Hematopoietic multipotent progenitor cell treated with erythropoietin and hydrocortisone succinate and interleukin-3 and kit ligand, for 8 days (in vitro differentiated cells): ENCODE results near the gene VTCN1.

ENCODE experiments used
- DNase-seq: peaks from one replicate; pipeline ENCODE4 v3.0.0-alpha.2; 2015

VTCN1 gene

DNA sequence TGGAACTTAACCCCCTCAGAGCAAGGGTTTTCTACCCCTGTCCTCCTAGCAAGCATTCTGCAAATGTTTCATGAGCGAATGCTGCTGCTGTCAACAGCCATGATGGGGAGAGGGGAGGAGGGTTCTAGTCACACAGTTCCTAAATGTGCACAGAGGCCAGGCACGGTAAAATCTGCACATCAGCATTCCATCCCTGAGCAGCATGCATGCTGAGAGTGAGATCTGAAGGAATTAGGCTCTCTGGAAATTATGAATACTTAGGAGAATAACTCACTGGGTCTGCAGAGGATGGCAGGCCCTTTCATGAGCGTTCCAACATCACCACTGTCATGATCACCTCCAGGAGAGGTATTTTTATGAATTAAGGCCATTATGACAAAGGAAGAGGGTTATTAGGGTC is 2.1 kb downstream of the VTCN1 start:
- DNase-seq, result no peak

GRCh38 chr1:117205368-117205767 is 5.4 kb downstream of the VTCN1 start:
- DNase-seq, result no peak

DNA sequence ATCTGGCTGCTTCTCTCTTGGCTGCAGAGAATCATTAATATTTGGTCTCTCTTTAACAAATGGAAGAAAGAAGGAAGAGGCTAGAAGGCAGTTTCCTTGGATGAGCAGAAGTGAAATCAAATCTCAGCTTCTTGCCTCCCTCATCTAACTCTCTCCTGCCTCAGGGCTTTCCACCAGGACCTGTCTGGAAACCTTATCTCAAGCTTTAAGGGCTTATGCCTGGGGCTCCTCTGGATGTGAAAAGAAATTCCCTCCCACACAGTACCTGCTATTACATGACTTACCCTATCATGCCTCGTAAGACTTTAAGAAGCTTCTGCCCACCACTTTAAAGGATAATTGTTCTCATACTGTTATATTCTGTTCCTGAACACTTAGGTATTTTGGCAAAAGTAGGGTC is 8.9 kb downstream of the VTCN1 start:
- no peak for DNase-seq

GRCh38 chr1:117198097-117198496 is 12.6 kb downstream of the VTCN1 start:
- DNase-seq, result no peak

- DNase-seq, result no peak
Measured at GRCh38 chr1:117189726-117190125, 21.0 kb downstream of the VTCN1 start.

DNA sequence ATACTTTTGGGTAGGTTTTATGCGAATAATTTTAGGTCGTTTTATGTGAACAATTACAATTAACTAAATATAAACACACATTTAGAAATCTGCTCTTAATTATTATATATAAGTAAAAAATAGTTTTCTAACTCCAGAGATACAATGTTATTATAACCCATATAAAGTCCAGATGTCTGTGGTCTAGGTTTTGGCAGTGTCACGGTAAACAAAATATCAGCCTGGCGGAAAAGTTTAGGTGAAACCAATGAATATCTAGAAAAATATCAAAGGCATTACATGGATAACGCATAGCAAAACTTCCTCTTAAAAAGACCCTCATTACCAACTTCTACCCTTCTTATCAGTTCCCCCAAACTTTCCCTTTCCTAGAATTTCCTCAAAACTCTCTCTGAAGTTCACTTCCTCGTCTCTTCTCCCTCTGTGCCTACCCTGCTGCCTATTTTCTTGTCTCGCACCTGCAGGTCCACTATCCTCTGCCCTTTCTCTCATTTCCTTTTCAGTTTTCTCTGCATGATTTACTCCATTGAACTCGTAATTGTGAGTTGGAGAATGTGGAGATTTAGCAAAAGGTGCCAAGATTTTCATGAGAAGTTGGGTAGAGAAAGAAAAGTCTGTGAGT is 21.8 kb downstream of the VTCN1 start:
- no peak for DNase-seq

GRCh38 chr1:117188170-117188815 is 22.4 kb downstream of the VTCN1 start:
- DNase-seq, result no peak

GRCh38 chr1:117183112-117183511 is 27.6 kb downstream of the VTCN1 start:
- DNase-seq, result no peak

DNA sequence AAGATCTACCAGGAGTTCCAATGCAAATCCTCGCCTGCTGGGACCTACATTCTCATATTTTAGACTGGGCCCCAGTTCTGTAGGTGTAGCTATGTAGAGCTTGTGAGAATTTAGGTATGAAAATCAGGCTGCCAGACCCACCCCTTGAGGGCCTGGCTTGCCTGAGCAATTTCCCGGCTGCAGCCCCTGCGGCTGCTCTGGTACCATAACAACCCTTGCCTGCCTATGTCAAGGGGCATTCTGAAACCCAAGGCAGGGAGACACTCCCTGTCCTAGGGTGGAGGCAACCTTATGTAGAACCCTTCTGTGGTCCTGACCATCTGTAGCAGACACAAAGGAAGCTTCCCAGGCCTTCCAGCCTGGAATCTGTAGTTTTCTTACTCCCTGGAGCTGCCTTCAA is 28.4 kb downstream of the VTCN1 start:
- DNase-seq, result no peak

- no peak for DNase-seq
Measured at GRCh38 chr1:117181630-117182041, 29.1 kb downstream of the VTCN1 start.

GRCh38 chr1:117180147-117180967 is 30.4 kb downstream of the VTCN1 start:
- no peak for DNase-seq

- DNase-seq, result no peak
Measured at GRCh38 chr1:117179471-117179870, 31.3 kb downstream of the VTCN1 start.

DNA sequence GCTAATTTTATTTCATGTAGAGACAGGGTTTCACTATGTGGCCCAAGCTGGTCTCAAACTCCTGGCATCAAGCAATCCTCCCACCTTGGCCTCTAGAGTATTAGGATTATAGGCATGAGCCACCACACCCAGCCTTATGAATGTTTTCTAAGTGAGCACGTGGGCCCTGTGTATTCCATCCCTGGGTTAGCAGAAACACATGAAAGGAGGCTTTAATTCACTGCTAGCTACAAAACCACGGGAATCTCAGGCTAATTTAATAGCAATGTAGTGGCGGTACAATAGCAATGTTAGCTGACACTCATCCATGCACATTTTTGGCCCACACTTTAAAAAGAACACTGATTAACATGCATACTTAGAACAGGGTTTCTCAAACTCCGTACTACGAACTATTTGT is 32.0 kb downstream of the VTCN1 start:
- DNase-seq, result no peak

DNA sequence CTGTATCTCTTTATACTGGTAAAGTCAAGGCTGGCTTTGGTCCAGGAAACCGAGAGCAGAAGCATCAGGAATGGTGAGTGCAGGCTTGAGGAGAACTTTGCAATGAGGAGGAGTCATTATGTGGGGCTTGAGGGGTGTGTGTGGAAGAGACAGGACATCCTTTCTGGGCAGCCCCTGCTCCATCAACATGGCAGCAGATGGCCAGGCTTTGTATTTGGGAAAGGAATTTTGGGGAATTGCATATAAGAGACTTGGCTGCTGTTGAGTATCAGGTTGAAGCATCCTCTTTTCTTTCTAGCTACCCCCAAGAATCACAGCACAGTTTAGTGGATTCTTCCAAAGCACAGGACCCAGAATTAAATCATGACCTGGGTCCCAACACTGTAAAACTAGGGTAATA is 33.4 kb downstream of the VTCN1 start:
- no peak for DNase-seq

DNA sequence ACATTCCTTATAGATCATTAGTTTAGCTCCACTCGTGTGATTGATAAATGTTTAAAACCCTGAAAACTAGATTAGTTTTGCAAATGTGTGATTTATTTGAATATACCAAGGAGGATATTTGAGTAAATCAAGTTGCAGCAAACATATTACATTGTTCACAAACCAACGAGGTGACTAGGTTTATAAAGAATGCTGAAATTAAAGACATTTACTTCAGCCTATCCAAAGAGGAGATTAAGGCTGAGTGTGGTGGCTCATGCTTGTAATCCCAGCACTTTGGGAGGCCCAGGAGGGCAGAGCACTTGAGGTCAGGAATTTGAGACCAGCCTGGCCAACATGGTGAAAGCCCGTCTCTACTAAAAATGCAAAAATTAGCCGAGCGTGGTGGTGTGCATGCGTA is 34.1 kb downstream of the VTCN1 start:
- no peak for DNase-seq

DNA sequence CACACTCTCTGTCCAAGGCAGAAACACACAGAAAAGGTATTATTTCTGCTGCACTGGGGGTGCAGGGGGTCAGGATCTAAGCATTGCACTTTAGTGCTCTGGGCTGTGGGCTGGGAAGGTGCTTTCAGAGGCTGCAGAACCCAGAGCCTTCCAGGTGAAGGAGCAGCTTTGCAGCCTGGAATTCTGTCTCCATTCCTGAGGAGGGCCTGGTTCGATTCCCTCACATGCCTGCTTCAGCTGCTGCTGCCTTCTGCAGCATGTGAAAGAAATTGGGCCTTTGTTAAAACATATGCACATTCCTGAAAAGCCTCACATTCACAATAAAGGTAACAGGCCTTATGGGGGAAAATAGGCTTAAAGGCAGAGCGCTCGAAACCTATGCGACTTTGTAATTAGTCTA is 35.9 kb downstream of the VTCN1 start:
- no peak for DNase-seq

GRCh38 chr1:117173691-117174090 is 37.0 kb downstream of the VTCN1 start:
- no peak for DNase-seq

GRCh38 chr1:117173006-117173405 is 37.7 kb downstream of the VTCN1 start:
- DNase-seq, result no peak

- DNase-seq, result no peak
Measured at GRCh38 chr1:117171900-117172511, 38.7 kb downstream of the VTCN1 start.

DNA sequence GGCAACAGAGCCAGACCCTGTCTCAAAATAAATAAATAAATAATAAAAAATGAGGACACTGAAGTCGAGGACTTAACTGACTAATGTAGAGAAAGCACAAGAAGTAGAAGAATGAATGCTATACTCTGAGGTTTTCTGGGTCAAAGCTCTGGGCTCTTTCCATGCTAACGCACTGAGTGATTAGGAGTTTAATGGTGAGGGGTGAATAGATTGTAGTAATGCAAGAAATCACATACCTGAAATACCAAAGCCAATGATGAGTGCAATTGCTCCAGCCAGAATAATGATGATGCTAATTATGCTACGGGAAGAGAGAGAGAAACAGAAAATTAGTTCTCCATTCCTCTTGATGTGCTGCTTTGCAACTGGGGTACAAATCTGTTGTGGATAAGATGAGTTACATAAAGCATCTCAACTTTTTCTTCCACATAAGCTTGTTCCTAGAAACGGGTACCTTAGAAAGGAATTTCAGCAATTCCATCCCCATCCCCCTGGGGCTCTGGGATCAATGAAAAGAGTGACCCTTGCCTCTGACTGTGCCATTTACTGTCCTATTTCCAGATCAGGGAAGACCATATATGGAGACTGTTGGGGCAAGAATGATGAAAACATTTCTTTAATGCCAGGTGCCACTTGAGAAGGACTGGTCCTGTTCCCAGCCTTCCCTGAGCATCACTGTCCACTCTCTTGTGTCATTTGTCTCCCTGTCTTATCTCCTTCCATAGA is 40.7 kb downstream of the VTCN1 start:
- no peak for DNase-seq

- DNase-seq, result no peak
Measured at GRCh38 chr1:117167402-117167801, 43.3 kb downstream of the VTCN1 start.

DNA sequence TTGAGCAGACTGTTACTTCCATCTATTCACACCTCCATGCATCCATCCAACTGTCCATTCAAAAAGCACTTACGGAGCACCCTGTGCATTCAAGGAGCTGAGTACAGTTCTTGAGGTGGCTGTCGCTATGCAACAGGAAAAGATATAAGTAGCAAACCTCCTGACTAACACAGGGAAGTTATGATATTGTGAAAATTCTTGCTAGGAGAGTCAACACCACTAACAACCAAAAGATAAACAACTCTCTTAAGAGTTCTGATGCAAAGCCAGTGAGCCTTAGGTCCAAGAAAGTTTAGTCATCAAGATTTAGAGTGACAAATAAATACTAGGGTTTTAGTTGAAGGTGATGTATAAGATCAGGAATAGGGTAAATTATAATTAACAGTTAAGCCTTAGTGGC is 44.7 kb downstream of the VTCN1 start:
- DNase-seq, result no peak

- no peak for DNase-seq
Measured at GRCh38 chr1:117164209-117164608, 46.5 kb downstream of the VTCN1 start.
